ENCODE data around the gene BRD3.

Gene BRD3

DNA sequence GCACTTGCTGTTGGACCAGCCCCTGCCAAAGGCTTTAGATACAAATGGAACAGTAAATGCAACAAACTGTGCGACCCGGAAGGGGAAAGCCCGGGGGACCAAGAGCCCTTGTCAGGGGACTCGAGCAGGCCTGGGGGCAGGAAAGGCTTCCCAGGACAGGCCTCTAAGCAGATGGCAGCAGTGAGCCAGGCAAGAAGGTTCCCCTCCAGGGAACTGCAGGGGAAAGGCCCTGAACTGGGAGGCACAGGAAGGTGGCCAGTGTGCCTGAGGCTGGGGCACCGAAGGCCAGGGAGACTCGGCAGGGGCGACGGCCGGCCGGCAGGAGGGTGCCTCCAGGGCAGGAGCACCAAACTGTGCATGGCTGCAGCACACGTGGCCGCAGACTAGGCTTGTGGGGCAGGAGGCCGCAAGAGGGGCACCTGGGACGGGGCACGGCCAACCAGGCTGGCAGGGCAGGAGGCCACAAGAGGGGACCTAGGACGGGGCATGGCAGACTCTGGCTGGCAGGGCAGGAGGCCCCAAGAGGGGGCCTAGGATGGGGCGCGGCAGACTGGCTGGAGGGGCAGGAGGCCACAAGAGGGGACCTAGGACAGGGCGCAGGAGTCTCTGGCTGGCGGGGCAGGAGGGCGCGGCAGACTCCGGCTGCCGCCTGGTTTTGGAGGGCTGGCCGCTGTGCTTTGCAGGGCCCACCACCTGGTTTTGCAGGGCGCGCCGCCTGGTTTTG is 85.7 kb downstream of the BRD3 start:
- Histone ChIP-seq H3K4me1 (ENCODE audit: control insufficient read depth in 1 of 2, insufficient read depth in 2 of 2, low read length in 2 of 2) (peaks cover 0 to 19% of the 10 kb centered on the region in 2 donors), H3K27ac (ENCODE audit: low read length) (no peak overlapping the region), H3K9me3 (ENCODE audit: control insufficient read depth in 1 of 2, low read length in 2 of 2) (no peaks in the 10 kb centered on the region), H3K4me3 (ENCODE audit: low read depth in 1 of 2, low read length in 2 of 2) (no peak overlapping the region), H3K27me3 (ENCODE audit: low read depth, low read length) (no peaks in the 10 kb centered on the region), H3K36me3 (ENCODE audit: control insufficient read depth in 1 of 2, insufficient read depth in 2 of 2, low read length in 2 of 2) (no peaks in the 10 kb centered on the region)

DNA sequence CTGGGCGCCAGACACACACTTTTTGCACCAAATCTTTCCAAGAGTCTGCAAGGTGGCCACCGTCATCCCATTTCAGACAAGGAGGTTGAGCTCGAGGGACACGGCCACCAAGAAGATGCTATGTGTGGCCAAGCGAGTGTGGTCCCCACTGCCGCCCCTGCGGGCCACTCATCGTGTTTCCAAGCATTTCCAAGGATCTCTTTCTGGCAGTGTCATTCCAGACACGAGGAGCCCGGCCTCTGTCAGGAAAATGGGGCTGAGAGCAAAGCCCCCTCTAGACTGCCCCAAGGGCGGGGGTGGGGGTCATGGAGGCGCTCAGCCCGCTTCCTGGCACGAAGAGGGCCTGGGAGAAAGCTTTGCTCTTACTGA is 86.3 kb downstream of the BRD3 start:
- Histone ChIP-seq H3K4me1 (ENCODE audit: control insufficient read depth in 1 of 2, insufficient read depth in 2 of 2, low read length in 2 of 2) (peaks cover 0 to 19% of the 10 kb centered on the region in 2 donors), H3K9me3 (ENCODE audit: control insufficient read depth in 1 of 2, low read length in 2 of 2) (no peaks in the 10 kb centered on the region), H3K36me3 (ENCODE audit: control insufficient read depth in 1 of 2, insufficient read depth in 2 of 2, low read length in 2 of 2) (no peaks in the 10 kb centered on the region), H3K4me3 (ENCODE audit: low read depth in 1 of 2, low read length in 2 of 2) (no peak overlapping the region), H3K27ac (ENCODE audit: low read length) (no peak overlapping the region), H3K27me3 (ENCODE audit: low read depth, low read length) (no peaks in the 10 kb centered on the region)

DNA sequence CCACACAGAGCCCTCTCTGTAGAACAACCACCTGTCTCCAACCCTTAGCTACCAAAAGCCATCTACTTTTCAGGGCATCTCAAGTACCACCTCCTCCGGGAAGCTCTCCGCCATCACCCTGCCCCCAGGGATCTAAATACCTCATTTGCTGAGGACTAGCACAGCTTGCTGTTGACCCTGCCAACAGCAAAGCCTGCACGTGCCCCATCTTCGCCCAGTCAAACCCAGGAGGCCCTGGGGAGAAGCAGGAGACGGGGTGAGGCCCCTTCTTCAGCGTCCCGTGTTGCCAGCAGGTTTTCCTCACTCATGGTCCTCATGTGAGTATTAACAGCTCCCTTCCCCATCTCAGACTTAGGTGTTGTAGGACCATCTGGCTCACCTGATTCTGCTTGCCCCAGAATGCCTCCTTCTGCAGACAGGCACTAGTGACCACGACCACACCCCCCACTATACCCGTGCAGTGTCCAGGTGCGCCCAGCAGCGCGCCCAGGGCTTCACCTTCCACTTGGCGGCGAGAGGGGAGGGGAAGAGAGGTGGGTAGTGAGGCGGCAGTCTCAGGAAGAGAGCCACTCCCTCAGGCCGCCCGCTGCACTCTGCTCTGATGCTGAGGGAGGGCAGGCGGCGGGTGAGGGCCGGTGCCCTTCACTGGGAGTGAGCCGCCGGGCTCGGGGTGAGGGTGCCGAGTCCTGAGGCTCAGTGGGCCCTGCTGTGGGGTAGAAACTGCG is 86.8 kb downstream of the BRD3 start:
- no peaks in the 10 kb centered on the region for H3K36me3 ChIP-seq (ENCODE audit: control insufficient read depth in 1 of 2, insufficient read depth in 2 of 2, low read length in 2 of 2)
- peaks cover 0 to 19% of the 10 kb centered on the region in 2 donors for H3K4me1 ChIP-seq (ENCODE audit: control insufficient read depth in 1 of 2, insufficient read depth in 2 of 2, low read length in 2 of 2)
- no peaks in the 10 kb centered on the region for H3K27me3 ChIP-seq (ENCODE audit: low read depth, low read length)

More for the DNA sequence above, 86.8 kb downstream of the BRD3 start:
- no peak overlapping the region for H3K4me3 ChIP-seq (ENCODE audit: low read depth in 1 of 2, low read length in 2 of 2)
- no peaks in the 10 kb centered on the region for H3K9me3 ChIP-seq (ENCODE audit: control insufficient read depth in 1 of 2, low read length in 2 of 2)
- no peak overlapping the region for H3K27ac ChIP-seq (ENCODE audit: low read length)

Data from muscle layer of duodenum (tissue), 2 donors.